GM08714 (cell line): Measurements from ENCODE around the gene FOLR1.

Experiments
- H3K4me3 ChIP-seq: fragments of 200-500 bp; sonication (Bioruptor generic); 2 replicates; pipeline ENCODE4 v1.5.1; 2014; ENCODE audit warnings: mild to moderate bottlenecking, low read length, inconsistent platforms
- ZNF274 ChIP-seq: IDR thresholded peaks from 2 replicates; pipeline ENCODE4 v1.6.1; 2012; ENCODE audit warnings: mild to moderate bottlenecking, low read depth, low read length

The FOLR1 gene

GRCh38 chr11:72233773-72234513 lies 42.0 kb downstream of the FOLR1 start:
- no peak overlapping the region for H3K4me3 ChIP-seq
- no peak for TF ChIP-seq ZNF274

DNA sequence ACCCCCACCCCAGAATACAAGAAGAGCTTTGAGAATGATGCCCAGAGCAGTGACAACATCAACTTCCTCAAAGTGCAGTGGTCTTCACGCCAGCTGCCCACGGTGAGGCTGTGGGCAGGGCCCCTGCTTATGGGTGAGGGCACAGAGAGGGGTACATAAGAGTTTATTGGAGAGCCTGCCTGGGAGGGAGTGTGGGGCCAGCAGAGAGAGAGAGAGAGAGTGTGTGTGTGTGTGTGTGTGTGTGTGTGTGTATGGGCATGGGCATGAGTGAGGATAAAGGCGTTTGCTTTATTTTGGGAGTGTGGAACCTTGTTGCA lies 42.5 kb downstream of the FOLR1 start:
- TF ChIP-seq ZNF274: no peak
- no peak overlapping the region for H3K4me3 ChIP-seq

DNA sequence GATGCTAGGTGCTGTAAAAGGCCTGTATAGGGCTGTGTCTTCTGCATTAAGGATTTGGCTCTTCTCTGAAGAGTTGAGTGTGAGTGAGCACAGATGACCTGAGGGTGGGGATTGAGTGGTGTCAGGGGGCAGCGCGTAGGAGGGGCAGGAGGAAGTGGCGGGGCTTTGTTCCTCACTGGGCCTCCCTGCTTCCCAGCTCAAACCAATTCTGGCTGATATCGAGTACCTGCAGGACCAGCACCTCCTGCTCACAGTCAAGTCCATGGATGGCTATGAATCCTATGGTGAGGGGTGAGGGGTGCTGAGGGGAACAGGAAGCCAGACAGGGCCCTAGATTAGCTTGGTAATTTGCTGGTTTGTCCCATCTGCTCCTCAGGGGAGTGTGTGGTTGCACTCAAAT lies 43.0 kb downstream of the FOLR1 start:
- no peak for TF ChIP-seq ZNF274
- H3K4me3 ChIP-seq: no peak overlapping the region

- no peak for TF ChIP-seq ZNF274
- H3K4me3 ChIP-seq: no peak overlapping the region
These were observed 43.6 kb downstream of the FOLR1 start for GRCh38 chr11:72235351-72236057.

GRCh38 chr11:72236083-72236697 lies 44.2 kb downstream of the FOLR1 start:
- TF ChIP-seq ZNF274: no peak

GRCh38 chr11:72236774-72237111 lies 44.8 kb downstream of the FOLR1 start:
- no peak for TF ChIP-seq ZNF274

More at GRCh38 chr11:72236083-72236697, 44.2 kb downstream of the FOLR1 start:
- no peak overlapping the region for H3K4me3 ChIP-seq

GRCh38 chr11:72237112-72237931 lies 45.4 kb downstream of the FOLR1 start:
- no peak overlapping the region for H3K4me3 ChIP-seq
- no peak for TF ChIP-seq ZNF274

More at GRCh38 chr11:72236774-72237111, 44.8 kb downstream of the FOLR1 start:
- H3K4me3 ChIP-seq: no peak overlapping the region

GRCh38 chr11:72238040-72238450 lies 46.1 kb downstream of the FOLR1 start:
- no peak for TF ChIP-seq ZNF274
- H3K4me3 ChIP-seq: no peak overlapping the region

DNA sequence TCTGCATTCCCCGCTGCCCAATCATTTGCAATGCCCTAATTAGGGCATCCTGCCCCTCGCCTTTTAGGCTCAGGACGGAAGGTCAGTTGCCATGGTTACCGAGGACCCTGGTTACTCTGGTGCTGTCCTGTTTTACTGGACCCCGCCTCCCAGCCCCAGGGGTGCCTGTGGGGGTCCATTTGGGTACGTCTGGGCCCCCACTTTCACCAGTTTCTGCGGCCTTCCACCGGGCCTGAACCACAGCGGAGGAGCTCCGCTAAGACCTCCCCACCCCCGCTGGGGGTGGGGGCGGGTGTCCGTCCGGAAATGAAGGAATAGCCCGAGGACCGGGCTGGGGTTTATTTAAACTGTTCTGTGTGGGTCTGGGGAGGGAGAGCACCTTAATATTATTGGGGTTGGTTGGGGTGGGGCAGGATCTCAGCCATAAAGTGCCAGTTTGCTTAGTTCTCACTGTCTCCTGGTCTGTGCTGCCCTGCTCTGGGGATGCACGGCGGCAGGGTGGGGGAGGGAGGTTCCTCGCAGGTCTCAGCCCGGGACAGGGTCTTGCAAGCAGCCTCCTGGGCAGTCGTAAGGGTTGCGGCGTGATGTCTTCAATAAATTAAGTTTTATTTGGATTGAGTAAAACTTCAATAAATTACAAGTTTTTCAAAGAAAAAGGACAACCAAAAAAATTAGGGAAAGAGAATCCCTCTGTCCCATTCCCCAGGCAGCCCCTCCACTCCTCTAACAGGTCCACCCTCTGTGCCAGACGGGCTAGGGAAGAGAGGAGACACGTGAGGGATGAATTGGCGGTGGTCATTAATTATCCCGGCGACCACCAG lies 46.8 kb downstream of the FOLR1 start:
- no peak overlapping the region for H3K4me3 ChIP-seq
- no peak for TF ChIP-seq ZNF274

GRCh38 chr11:72239313-72239848 lies 47.4 kb downstream of the FOLR1 start:
- TF ChIP-seq ZNF274: no peak
- H3K4me3 ChIP-seq: no peak overlapping the region; the same call in 1 of the 2 replicates

GRCh38 chr11:72239849-72240460 lies 48.0 kb downstream of the FOLR1 start:
- TF ChIP-seq ZNF274: no peak
- no peak overlapping the region; the same call in 1 of the 2 replicates for H3K4me3 ChIP-seq

DNA sequence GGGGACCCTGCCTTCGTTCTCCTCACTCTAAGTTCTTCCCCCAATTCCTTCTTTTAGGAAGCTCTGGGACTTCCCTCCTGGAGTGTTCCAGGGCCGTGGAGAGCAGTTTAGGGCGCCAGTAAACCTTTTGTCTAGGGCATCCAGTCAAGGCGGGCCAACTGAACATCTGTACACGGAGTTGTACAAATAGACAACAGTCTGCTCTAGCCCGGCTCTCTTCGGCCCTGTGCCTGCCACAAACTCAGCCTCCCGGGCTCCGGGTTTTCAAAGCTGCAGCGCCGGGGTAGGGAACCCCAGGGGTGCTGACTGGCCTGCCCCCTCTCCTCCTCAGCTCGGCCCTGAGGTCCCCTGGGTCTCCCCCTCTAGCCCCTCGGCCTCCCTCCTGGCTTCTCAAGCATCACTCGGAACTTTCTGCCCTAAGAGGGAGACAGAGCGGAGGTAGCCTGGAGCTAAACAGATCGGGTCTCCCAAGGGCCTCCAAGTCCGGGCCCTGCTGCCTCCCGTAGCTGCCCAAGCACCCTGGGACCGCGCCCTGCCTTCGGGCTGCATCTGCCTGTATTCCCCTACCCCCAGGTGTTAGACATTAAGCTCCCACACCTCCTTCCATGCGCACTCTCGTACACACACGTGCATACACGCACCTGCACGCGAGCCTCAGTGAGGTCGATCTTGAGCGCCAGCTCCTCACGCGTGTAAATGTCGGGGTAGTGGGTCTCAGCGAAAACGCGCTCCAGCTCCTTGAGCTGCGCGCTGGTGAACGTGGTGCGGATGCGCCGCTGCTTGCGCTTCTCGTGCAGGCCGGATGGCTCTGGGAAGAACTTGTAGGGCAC lies 48.7 kb downstream of the FOLR1 start:
- no peak for TF ChIP-seq ZNF274
- no peak overlapping the region for H3K4me3 ChIP-seq
